VCaP (cell line): ENCODE measurements around the gene DPF1.

Source experiments
- H3K27ac ChIP-seq: fragments of 450-650 bp; 2 replicates; pipeline ENCODE4 v1.5.1; 2017
- TF ChIP-seq, protein P1 (sequence below): fragments of 450-650 bp; conservative IDR thresholded peaks from 2 replicates; pipeline ENCODE4 v1.5.1; 2017; ENCODE audit warnings: mild to moderate bottlenecking, moderate library complexity

The DPF1 gene

DNA sequence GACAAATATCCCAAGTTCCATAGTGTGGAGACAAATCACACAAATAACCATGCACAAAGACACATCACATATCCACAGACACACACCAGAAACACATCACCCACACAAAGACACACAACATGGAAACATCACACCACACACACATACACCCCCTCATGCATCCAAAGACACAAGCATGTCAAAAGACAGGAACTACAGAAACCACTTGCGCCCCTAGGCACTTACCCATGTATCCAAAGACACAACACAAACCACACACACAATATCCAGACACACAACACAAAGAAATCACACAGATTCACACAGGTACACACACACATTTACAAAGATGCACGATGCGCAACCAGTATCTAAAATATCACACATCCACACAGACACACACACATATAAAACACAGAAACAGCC is 901 bp downstream of the DPF1 start:
- TF ChIP-seq, protein P1, sequence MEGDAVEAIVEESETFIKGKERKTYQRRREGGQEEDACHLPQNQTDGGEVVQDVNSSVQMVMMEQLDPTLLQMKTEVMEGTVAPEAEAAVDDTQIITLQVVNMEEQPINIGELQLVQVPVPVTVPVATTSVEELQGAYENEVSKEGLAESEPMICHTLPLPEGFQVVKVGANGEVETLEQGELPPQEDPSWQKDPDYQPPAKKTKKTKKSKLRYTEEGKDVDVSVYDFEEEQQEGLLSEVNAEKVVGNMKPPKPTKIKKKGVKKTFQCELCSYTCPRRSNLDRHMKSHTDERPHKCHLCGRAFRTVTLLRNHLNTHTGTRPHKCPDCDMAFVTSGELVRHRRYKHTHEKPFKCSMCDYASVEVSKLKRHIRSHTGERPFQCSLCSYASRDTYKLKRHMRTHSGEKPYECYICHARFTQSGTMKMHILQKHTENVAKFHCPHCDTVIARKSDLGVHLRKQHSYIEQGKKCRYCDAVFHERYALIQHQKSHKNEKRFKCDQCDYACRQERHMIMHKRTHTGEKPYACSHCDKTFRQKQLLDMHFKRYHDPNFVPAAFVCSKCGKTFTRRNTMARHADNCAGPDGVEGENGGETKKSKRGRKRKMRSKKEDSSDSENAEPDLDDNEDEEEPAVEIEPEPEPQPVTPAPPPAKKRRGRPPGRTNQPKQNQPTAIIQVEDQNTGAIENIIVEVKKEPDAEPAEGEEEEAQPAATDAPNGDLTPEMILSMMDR: no peak
- no peak overlapping the region for H3K27ac ChIP-seq

DNA sequence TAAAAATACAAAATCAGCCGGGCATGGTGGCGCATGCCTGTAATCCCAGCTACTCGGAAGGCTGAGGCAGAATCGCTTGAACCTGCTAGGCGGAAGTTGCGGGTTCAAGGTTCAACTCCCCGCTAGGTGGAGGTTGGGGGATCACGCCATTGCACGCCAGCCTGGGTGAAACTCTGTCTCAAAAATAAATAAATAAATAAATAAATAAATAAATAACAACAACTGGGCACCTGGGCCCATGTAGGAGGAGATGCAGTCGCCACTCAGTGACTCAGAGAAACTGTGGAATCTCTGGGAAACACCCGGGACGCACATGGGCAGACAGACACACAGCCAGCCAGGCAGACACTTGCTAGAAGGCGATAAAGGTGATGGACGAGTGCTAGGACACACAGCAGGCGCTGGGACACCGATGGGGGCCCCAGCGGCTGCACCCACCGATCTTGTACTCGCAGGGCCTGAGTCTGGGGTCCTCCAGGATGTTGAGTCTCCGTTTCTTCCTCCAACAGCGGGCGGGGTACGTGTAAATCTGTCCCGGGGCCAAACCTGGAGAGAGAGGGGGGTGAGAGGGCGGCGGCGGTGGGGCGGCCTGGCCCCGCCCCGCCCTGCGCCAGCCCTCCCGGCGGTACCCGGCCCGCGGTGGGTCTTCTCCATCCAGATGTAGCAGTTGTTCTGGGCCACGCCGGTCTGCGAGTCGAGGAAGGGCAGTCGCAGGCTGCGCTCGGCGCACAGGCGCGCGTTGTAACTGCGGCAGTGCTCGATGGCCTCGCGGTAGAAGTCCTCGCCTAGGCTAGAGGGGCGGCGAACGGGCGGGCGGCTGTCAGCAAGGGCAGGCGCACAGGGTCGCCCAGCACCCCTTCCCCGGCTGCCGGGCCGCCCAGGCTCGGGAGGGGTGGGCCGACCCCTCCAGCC is 1.8 kb downstream of the DPF1 start:
- TF ChIP-seq, protein P1: no peak

DNA sequence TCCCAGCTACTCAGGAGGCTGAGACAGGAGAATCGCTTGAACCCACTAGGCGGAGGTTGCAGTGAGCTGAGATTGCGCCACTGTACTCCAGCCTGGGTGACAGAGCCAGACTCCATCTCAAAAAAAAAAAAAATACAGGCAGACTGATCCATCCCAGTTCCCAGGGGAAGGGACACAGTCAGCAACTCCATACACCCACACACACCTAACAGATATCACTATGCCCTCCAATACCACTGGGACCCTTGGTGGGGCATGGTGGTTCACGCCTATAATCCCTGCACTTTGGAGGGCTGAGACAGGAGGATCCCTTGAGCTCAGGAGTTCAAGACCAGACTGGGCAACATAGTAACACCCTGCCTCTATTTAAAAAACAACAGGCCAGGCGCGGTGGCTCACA is 2.6 kb downstream of the DPF1 start:
- TF ChIP-seq, protein P1: no peak
- no peak overlapping the region for H3K27ac ChIP-seq

More for the DNA sequence above, 1.8 kb downstream of the DPF1 start:
- no peak overlapping the region for H3K27ac ChIP-seq

DNA sequence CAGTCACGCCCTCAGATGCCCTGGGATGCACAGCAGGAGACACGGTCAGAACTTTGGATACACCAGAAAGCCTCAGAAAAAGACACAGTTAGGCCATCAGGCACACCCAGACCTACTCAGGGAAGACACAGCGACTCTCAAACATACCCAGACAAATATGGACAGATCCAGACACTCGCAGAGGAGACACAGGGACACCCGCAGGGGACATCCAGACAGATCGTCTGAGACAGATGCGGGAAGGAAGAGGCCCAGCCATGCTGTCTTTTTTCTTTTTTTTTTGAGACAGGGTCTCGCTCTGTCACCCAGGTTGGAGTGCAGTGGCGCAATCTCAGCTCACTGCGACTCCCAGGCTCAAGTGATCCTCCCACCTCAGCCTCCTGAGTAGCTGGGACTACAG is 4.8 kb downstream of the DPF1 start:
- TF ChIP-seq, protein P1: no peak
- no peak overlapping the region for H3K27ac ChIP-seq

DNA sequence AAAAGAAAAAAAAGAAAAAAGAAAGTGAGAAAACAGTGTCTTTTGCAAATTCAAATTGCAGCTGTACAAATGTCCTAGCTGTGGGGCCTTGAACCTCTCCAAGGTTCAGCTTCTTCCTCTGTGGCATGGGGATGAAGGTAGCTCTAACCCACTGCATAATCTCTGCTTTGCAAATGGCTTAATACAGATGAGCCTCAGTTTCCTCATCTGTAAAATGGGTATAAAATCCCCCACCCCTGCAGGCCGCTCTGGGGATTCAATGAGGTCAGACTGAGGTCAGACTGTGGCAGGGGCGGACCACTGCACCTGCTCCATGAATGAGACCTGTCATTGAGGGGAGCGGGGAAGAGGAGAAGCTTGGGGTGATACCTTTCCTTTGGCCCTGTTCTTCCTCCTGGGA is 5.8 kb downstream of the DPF1 start:
- H3K27ac ChIP-seq: no peak overlapping the region
- TF ChIP-seq, protein P1: no peak

DNA sequence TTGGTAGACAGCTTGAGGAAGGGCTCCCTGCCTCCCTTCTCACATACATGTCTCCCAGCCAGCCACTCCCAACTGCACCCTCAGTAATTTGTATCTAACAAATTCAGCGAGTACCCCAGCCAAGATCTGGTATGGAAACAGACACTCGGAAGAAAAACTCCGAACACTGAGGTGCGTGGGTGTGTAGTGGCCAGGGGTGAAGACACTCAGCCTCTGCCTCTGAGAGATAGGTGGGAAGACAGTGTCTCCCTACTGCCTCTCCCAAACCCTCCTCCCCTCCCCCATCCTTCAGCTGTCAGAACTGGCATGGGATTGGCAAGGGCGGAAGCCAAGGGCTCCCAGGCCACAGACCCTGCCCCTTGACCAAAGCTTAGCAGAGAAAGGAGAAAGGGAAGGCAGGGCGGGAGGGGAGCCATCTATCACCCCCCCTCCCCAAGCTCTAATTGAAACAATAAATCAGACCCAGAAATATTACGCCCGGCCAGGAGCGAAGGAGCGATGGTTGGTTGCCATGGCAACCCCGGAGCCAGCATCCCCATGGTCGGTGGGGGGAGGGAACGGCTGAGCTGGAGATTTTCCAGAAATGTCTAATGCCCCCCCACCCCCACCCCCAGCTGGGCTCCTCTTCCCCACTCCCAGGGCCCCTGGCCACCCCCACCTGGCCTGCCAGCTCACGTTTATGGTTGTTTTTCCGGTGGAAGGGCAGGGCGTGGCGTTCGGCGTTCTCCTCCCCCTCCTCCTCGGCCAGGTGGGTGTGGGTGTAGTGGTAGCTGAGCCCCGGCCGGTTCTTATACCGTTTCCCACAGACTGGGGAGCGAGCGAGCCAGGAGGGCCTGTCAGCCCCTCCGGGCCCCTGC is 7.0 kb downstream of the DPF1 start:
- H3K27ac ChIP-seq: no peak overlapping the region
- TF ChIP-seq, protein P1: no peak
